Endothelial cell of umbilical vein (primary cell): ENCODE measurements around the gene AMER1. TPM values are rescaled to one million over a fixed set of nuclear protein-coding genes. Genes with fewer than 3 reads are reported as not detected.

Experiments
- BruUV-seq: library from RNA; stranded (reverse); fragments of 400-500 nt; replicated peaks from 2 replicates; lab custom pipeline; 2021; lab: Mats Ljungman, UMichigan
- CTCF ChIA-PET: fragments of 300-600, 350-600 bp; sonication (Branson Sonifier 250); formaldehyde crosslinking; loops from one replicate; lab custom pipeline; 2021; ENCODE audit warnings: antibody characterized with exemption, inconsistent platforms; lab: Charles Lee
- POLR2A ChIA-PET: fragments of 300-600, 350-600 bp; sonication (Branson Sonifier 250); formaldehyde crosslinking; loops from one replicate; lab custom pipeline; 2021; ENCODE audit warnings: antibody characterized with exemption, inconsistent platforms; lab: Charles Lee
- DNase-seq: peaks from one replicate; pipeline ENCODE4 v3.0.0-alpha.2; 2011; ENCODE audit warnings: low read depth, low spot score
- FAIRE-seq: peaks from 2 replicates; lab custom pipeline; 2011; peaks lifted over from hg19 to GRCh38; lab: Jason Lieb, UNC
- H2AFZ ChIP-seq: 2 replicates; pipeline ENCODE4 v1.6.0; 2012; ENCODE audit warnings: low read depth, low read length, control low read depth, inconsistent platforms
- H3K27ac ChIP-seq: 2 replicates; pipeline ENCODE4 v1.5.1; 2011; ENCODE audit warnings: low read depth, mild to moderate bottlenecking, control low read depth, low read length, moderate library complexity; ENCODE audit not compliant: insufficient read depth
- H3K27me3 ChIP-seq, 2 experiments: 2 replicates each; pipeline versions ENCODE4 v1.6.0 to v1.6.1; 2011; ENCODE audit warnings: low read length in 2 of 2, mixed read lengths in 1 of 2; ENCODE audit not compliant: control insufficient read depth in 2 of 2, insufficient read depth in 2 of 2
- H3K36me3 ChIP-seq, 2 experiments: 2 replicates in 1 of 2; 3 replicates in 1 of 2; pipeline ENCODE4 v1.5.1; 2011; ENCODE audit warnings: low read length in 2 of 2, mild to moderate bottlenecking in 1 of 2, moderate library complexity in 1 of 2; ENCODE audit not compliant: control insufficient read depth in 2 of 2, insufficient read depth in 2 of 2; ENCODE audit errors: extremely low read depth in 1 of 2
- H3K4me1 ChIP-seq: 3 replicates; pipeline ENCODE4 v1.5.1; 2011; ENCODE audit warnings: mild to moderate bottlenecking, low read length; ENCODE audit not compliant: control insufficient read depth, insufficient read depth; ENCODE audit errors: extremely low read depth
- H3K4me2 ChIP-seq: 2 replicates; pipeline ENCODE4 v1.6.1; 2011; ENCODE audit warnings: low read length, control low read depth, mixed read lengths; ENCODE audit not compliant: insufficient read depth
- H3K4me3 ChIP-seq, 3 experiments: fragments of 200-600 bp in 1 of 3; sonication (generic), shearing (Covaris generic) in 1 of 3; replicated peaks in 1 of 3; 2 replicates each; pipeline ENCODE4 v1.5.1; 2011 to 2016; ENCODE audit warnings: control low read depth in 3 of 3, low read length in 3 of 3, mild to moderate bottlenecking in 2 of 3, inconsistent platforms in 1 of 3, low read depth in 1 of 3, moderate library complexity in 1 of 3; ENCODE audit not compliant: insufficient read depth in 1 of 3
- H3K79me2 ChIP-seq: 2 replicates; pipeline ENCODE4 v1.6.0; 2012; ENCODE audit warnings: low read length, inconsistent platforms; ENCODE audit not compliant: control insufficient read depth, insufficient read depth
- H3K9ac ChIP-seq: replicated peaks from 2 replicates; pipeline ENCODE3; 2011; ENCODE audit warnings: low read length, control low read depth; ENCODE audit not compliant: insufficient read depth; ENCODE audit errors: extremely low read depth
- H3K9me1 ChIP-seq: replicated peaks from 3 replicates; pipeline ENCODE4 v1.6.0; 2011; ENCODE audit warnings: mild to moderate bottlenecking, low read length; ENCODE audit not compliant: control insufficient read depth, insufficient read depth; ENCODE audit errors: extremely low read depth
- H3K9me3 ChIP-seq: replicated peaks from 2 replicates; pipeline ENCODE4 v1.5.1; 2012; ENCODE audit warnings: low read length, inconsistent platforms; ENCODE audit not compliant: control insufficient read depth, insufficient read depth
- H4K20me1 ChIP-seq: replicated peaks from 2 replicates; pipeline ENCODE3; 2011; ENCODE audit warnings: mild to moderate bottlenecking, low read length; ENCODE audit not compliant: control insufficient read depth, insufficient read depth; ENCODE audit errors: extremely low read depth
- EZH2 ChIP-seq: IDR thresholded peaks from 2 replicates; pipeline ENCODE4 v1.6.1; 2012; ENCODE audit warnings: borderline replicate concordance, low read depth, mild to moderate bottlenecking, moderate library complexity, low read length, inconsistent platforms; ENCODE audit not compliant: severe bottlenecking
- FOS ChIP-seq: IDR thresholded peaks from 2 replicates; pipeline ENCODE4 v1.6.1; 2011; ENCODE audit warnings: mild to moderate bottlenecking, low read length, moderate library complexity, borderline replicate concordance; ENCODE audit not compliant: insufficient read depth
- GATA2 ChIP-seq: IDR thresholded peaks from 2 replicates; pipeline ENCODE4 v1.7.0; 2011; ENCODE audit warnings: low read depth, mild to moderate bottlenecking, moderate library complexity, mixed read lengths, low read length; ENCODE audit not compliant: insufficient read length, insufficient read depth
- JUN ChIP-seq: IDR thresholded peaks from 2 replicates; pipeline ENCODE4 v1.6.1; 2011; ENCODE audit warnings: borderline replicate concordance, low read depth; ENCODE audit not compliant: insufficient read length, insufficient read depth
- MYC ChIP-seq: IDR thresholded peaks from one replicate; pipeline ENCODE4 v1.6.1; 2011; ENCODE audit warnings: mild to moderate bottlenecking, low read depth, low read length
- POLR2A ChIP-seq: IDR thresholded peaks from 2 replicates; pipeline ENCODE4 v1.6.1; 2012; ENCODE audit warnings: low read depth, mild to moderate bottlenecking, control low read depth, low read length
- POLR2AphosphoS5 ChIP-seq: IDR thresholded peaks from 2 replicates; pipeline ENCODE4 v1.6.1; 2012; ENCODE audit warnings: low read depth, mild to moderate bottlenecking, control low read depth, low read length, moderate library complexity; ENCODE audit not compliant: insufficient read depth
- dilution Hi-C: fragments of 300-500 bp; cut with MboI; formaldehyde crosslinking; loops from one replicate; pipeline ENCODE4 v1.15.0; 2019; ENCODE audit warnings: low sequenced_read_pairs; ENCODE audit not compliant: extremely low pct_ligation_motif_present
- intact Hi-C: fragments of 100-400 bp; cut with micrococcal nuclease; formaldehyde crosslinking; loops from one replicate; pipeline ENCODE4 v1.10.0; 2022
- polyA plus RNA-seq, 4 experiments: library from polyadenylated mRNA; depleted of rRNA in 3 of 4; stranded (reverse) in 3 of 4; unstranded in 1 of 4; fragments of >200 nt; gene quantifications; 2 replicates each; pipeline versions ENCODE4 v1.2.1 to v1.2.3, GENCODE V29; 2011 to 2012; ENCODE audit warnings: missing spikeins in 1 of 4
- total RNA-seq: library from RNA; stranded (reverse); gene quantifications from 2 replicates; pipeline ENCODE4 v1.2.3, GENCODE V29; 2021
- TF ChIP-seq, protein P1 (sequence below), 2 donors: IDR thresholded peaks; 1 replicate in 1 of 2; 2 replicates in 1 of 2; pipeline ENCODE4 v1.5.1; 2011; ENCODE audit warnings: low read length in 2 of 2, mild to moderate bottlenecking in 2 of 2, moderate library complexity in 2 of 2, control low read depth in 1 of 2, inconsistent platforms in 1 of 2, low read depth in 1 of 2; ENCODE audit not compliant: insufficient read depth in 1 of 2; ENCODE audit errors: extremely low read depth in 1 of 2

The AMER1 gene
- total and polyA plus RNA-seq, 2 donors (not counting 3 experiments of a cell fraction or from before 2014, with no cell fraction given): 0.76 to 2.0 TPM

DNA sequence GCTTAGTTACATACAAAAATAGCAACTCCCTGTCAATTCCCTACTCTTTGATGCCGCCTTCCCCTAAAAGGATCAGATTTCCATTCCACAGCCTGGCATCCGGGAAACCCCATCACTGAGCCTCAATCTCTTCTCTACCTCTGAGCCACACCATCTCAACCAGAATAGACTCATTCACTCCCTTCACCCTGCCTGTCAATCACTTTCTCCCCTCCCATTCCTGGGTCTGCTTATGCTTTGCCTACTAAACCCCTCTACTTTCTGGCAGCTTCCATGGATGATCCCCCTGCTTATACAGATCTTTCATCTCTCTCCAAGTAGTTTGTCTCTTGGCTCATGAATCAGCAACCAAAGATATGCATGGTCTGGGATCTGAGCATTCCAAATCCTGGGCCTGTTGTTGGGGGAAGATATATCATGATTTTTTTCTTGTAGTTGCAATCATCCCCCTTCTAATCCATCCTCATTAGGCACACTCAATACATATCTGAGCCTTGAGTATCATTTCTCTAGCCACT is 2.6 kb downstream of the AMER1 start:
- no TSS peak for BruUV-seq
- Histone ChIP-seq H3K79me2 (no peaks in the 10 kb centered on the region), H3K9ac (no peak overlapping the region), H3K9me1 (no peaks in the 10 kb centered on the region), H3K4me3 (no peak overlapping the region), H3K36me3 (no peaks in the 10 kb centered on the region), H2AFZ (no peak overlapping the region), H3K9me3 (no peaks in the 10 kb centered on the region), H3K27ac (no peak overlapping the region), H3K4me2 (no peak overlapping the region), H3K27me3 (no peaks in the 10 kb centered on the region), H3K4me1 (peaks cover 3% of the 10 kb centered on the region), H4K20me1 (no peaks in the 10 kb centered on the region)
- no peak for FAIRE-seq
- intact Hi-C loops (loop anchor here (10.0 kb wide), 1 partner anchor 192 kb away; the partner anchor contains the start of gene MTMR8), dilution Hi-C loops (no loop called here)
- CTCF ChIA-PET: no interaction called here
- TF ChIP-seq EZH2: no peak
- no peak for TF ChIP-seq JUN
- TF ChIP-seq, protein P1, sequence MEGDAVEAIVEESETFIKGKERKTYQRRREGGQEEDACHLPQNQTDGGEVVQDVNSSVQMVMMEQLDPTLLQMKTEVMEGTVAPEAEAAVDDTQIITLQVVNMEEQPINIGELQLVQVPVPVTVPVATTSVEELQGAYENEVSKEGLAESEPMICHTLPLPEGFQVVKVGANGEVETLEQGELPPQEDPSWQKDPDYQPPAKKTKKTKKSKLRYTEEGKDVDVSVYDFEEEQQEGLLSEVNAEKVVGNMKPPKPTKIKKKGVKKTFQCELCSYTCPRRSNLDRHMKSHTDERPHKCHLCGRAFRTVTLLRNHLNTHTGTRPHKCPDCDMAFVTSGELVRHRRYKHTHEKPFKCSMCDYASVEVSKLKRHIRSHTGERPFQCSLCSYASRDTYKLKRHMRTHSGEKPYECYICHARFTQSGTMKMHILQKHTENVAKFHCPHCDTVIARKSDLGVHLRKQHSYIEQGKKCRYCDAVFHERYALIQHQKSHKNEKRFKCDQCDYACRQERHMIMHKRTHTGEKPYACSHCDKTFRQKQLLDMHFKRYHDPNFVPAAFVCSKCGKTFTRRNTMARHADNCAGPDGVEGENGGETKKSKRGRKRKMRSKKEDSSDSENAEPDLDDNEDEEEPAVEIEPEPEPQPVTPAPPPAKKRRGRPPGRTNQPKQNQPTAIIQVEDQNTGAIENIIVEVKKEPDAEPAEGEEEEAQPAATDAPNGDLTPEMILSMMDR (IDR thresholded peaks at IDR 0.05; ENCODE audit: extremely low read depth in 1 of 2, insufficient read depth in 1 of 2, low read depth in 1 of 2, low read length in 2 of 2): no peak
- TF ChIP-seq POLR2AphosphoS5: no peak
- no peak for TF ChIP-seq GATA2
- TF ChIP-seq POLR2A: no peak
- no peak for DNase-seq
- POLR2A ChIA-PET: no interaction called here

DNA sequence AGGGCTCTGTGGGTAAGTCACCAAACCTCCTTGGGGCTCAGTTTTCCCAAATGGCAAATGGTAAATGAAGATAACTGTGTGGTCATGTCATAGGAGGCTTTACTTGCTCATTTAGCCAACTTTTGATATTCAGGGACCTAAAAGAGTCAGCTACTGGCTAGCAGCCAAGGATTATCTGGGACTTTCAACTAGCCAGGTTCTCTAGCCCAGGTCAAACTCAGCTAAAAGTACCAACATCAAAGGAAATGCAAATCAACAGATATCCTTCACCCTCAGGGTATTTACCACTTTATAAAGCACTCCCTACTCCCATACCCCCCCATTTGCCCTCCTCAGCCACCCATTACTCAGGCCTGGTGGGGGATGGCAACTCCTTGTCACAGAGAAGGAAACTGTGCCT is 7.5 kb downstream of the AMER1 start:
- no peaks in the 10 kb centered on the region for H3K27me3 ChIP-seq
- no peaks in the 10 kb centered on the region for H3K9me3 ChIP-seq
- H3K4me3 ChIP-seq: no peak overlapping the region
- H3K9ac ChIP-seq: no peak overlapping the region
- H4K20me1 ChIP-seq: no peaks in the 10 kb centered on the region
- DNase-seq (no peak), FAIRE-seq (no peak)
- POLR2A ChIA-PET: no interaction called here
- dilution Hi-C loops: no loop called here
- no peak overlapping the region for H3K4me2 ChIP-seq
- H3K36me3 ChIP-seq: no peaks in the 10 kb centered on the region
- BruUV-seq: no TSS peak
- H3K79me2 ChIP-seq: no peaks in the 10 kb centered on the region
- no peak overlapping the region for H3K27ac ChIP-seq
- no peaks in the 10 kb centered on the region for H3K9me1 ChIP-seq
- no peaks in the 10 kb centered on the region for H3K4me1 ChIP-seq
- CTCF ChIA-PET: no interaction called here
- intact Hi-C loops: no loop called here
- TF ChIP-seq POLR2AphosphoS5 (no peak), FOS (no peak), MYC (no peak), GATA2 (no peak)
- no peak overlapping the region for H2AFZ ChIP-seq
